DND-41 (cell line): ENCODE measurements around the gene CTIF.

Experiments used
- ATAC-seq: fragments of 200-7000 bp; cut with Tn5 transposase; 3 replicates; pipeline ENCODE4 v1.9.1; 2021; ENCODE audit warnings: low read depth; ENCODE audit not compliant: insufficient read depth
- DNase-seq: peaks from one replicate; pipeline ENCODE4 v3.0.0-alpha.2; 2020
- H2AFZ ChIP-seq: 2 replicates; pipeline ENCODE4 v1.6.0; 2012; ENCODE audit warnings: low read depth, low read length
- H3K27ac ChIP-seq: 2 replicates; pipeline ENCODE4 v1.5.1; 2012; ENCODE audit warnings: low read length, inconsistent platforms
- H3K27me3 ChIP-seq: fragments of 200-600 bp; sonication (generic); 2 replicates; pipeline ENCODE4 v1.6.0; 2012; ENCODE audit warnings: low read length, mild to moderate bottlenecking, inconsistent platforms; ENCODE audit not compliant: insufficient read depth, poor library complexity
- H3K36me3 ChIP-seq: 2 replicates; pipeline ENCODE4 v1.5.1; 2012; ENCODE audit warnings: low read length, inconsistent platforms; ENCODE audit not compliant: insufficient read depth
- H3K4me1 ChIP-seq: 2 replicates; pipeline ENCODE4 v1.5.1; 2012; ENCODE audit warnings: mild to moderate bottlenecking, low read length; ENCODE audit not compliant: insufficient read depth
- H3K4me2 ChIP-seq: 2 replicates; pipeline ENCODE4 v1.6.0; 2012; ENCODE audit warnings: mild to moderate bottlenecking, moderate library complexity, low read length, inconsistent platforms; ENCODE audit not compliant: insufficient read depth
- H3K4me3 ChIP-seq, 2 experiments: fragments of 200-600 bp in 1 of 2; shearing (Covaris generic) in 1 of 2; 2 replicates each; pipeline ENCODE4 v1.5.1; 2012 to 2016; ENCODE audit warnings: inconsistent platforms in 2 of 2, low read length in 2 of 2, mild to moderate bottlenecking in 2 of 2, low read depth in 1 of 2, moderate library complexity in 1 of 2
- H3K79me2 ChIP-seq: 2 replicates; pipeline ENCODE4 v1.6.0; 2012; ENCODE audit warnings: low read length, inconsistent platforms; ENCODE audit not compliant: insufficient read depth
- H3K9ac ChIP-seq: 2 replicates; pipeline ENCODE4 v1.6.0; 2012; ENCODE audit warnings: low read depth, mild to moderate bottlenecking, inconsistent platforms, low read length, moderate library complexity
- H3K9me3 ChIP-seq: 2 replicates; pipeline ENCODE4 v1.5.1; 2012; ENCODE audit warnings: low read length, moderate library complexity, mild to moderate bottlenecking, inconsistent platforms; ENCODE audit not compliant: insufficient read depth, severe bottlenecking
- H4K20me1 ChIP-seq: 2 replicates; pipeline ENCODE4 v1.6.0; 2012; ENCODE audit warnings: low read length; ENCODE audit not compliant: insufficient read depth
- CTCF ChIP-seq: IDR thresholded peaks from 2 replicates; pipeline ENCODE4 v1.5.1; 2012; ENCODE audit warnings: borderline replicate concordance, low read length, moderate library complexity, mild to moderate bottlenecking; ENCODE audit not compliant: poor library complexity, severe bottlenecking; ENCODE audit errors: extremely low read depth
- EZH2 ChIP-seq: IDR thresholded peaks from 3 replicates; pipeline ENCODE4 v1.6.1; 2012; ENCODE audit warnings: borderline replicate concordance, low read depth, mild to moderate bottlenecking, moderate library complexity, low read length, inconsistent platforms; ENCODE audit not compliant: severe bottlenecking

The CTIF gene

GRCh38 chr18:48658721-48659120 lies 119.9 kb downstream of the CTIF start:
- Histone ChIP-seq H2AFZ (no peak overlapping the region), H3K4me1 (no peaks in the 10 kb centered on the region), H3K36me3 (no peaks in the 10 kb centered on the region), H4K20me1 (peaks cover 5% of the 10 kb centered on the region; the same call in 1 of the 2 replicates), H3K27ac (no peak overlapping the region), H3K9me3 (peaks cover 5% of the 10 kb centered on the region), H3K79me2 (no peaks in the 10 kb centered on the region), H3K9ac (no peak overlapping the region), H3K4me2 (no peak overlapping the region), H3K27me3 (no peaks in the 10 kb centered on the region), H3K4me3 (no peak overlapping the region)
- no peak for DNase-seq
- no peak for TF ChIP-seq EZH2
- TF ChIP-seq CTCF = no peak
- ATAC-seq = no peak

GRCh38 chr18:48659188-48660009 lies 120.6 kb downstream of the CTIF start:
- Histone ChIP-seq H3K9ac (no peak overlapping the region), H3K4me3 (no peak overlapping the region), H3K4me2 (no peak overlapping the region), H3K4me1 (no peaks in the 10 kb centered on the region), H3K79me2 (no peaks in the 10 kb centered on the region), H3K27me3 (no peaks in the 10 kb centered on the region), H4K20me1 (peaks cover 5% of the 10 kb centered on the region; the same call in 1 of the 2 replicates), H2AFZ (no peak overlapping the region), H3K36me3 (no peaks in the 10 kb centered on the region), H3K27ac (no peak overlapping the region), H3K9me3 (peaks cover 5% of the 10 kb centered on the region)
- DNase-seq = no peak
- TF ChIP-seq EZH2 (no peak), CTCF (no peak)
- ATAC-seq = no peak

GRCh38 chr18:48660346-48661228 lies 121.8 kb downstream of the CTIF start:
- H2AFZ ChIP-seq = no peak overlapping the region
- no peaks in the 10 kb centered on the region for H3K79me2 ChIP-seq

More at GRCh38 chr18:48660346-48661228, 121.8 kb downstream of the CTIF start:
- peaks cover 5% of the 10 kb centered on the region for H3K9me3 ChIP-seq
- no peaks in the 10 kb centered on the region for H3K36me3 ChIP-seq
- peaks cover 5% of the 10 kb centered on the region; the same call in 1 of the 2 replicates for H4K20me1 ChIP-seq
- no peaks in the 10 kb centered on the region for H3K4me1 ChIP-seq
- H3K4me3 ChIP-seq = no peak overlapping the region
- H3K9ac ChIP-seq = no peak overlapping the region
- no peak for TF ChIP-seq EZH2
- TF ChIP-seq CTCF = no peak
- H3K4me2 ChIP-seq = no peak overlapping the region
- no peak overlapping the region for H3K27ac ChIP-seq
- no peaks in the 10 kb centered on the region for H3K27me3 ChIP-seq
- no peak for DNase-seq
- ATAC-seq = no peak
